Fibroblast of skin of abdomen (primary cell): Measurements from ENCODE around the gene HES3.

Source experiments
- DNase-seq: peaks from one replicate; pipeline ENCODE4 v3.0.0-alpha.2; 2013

Gene HES3

DNA sequence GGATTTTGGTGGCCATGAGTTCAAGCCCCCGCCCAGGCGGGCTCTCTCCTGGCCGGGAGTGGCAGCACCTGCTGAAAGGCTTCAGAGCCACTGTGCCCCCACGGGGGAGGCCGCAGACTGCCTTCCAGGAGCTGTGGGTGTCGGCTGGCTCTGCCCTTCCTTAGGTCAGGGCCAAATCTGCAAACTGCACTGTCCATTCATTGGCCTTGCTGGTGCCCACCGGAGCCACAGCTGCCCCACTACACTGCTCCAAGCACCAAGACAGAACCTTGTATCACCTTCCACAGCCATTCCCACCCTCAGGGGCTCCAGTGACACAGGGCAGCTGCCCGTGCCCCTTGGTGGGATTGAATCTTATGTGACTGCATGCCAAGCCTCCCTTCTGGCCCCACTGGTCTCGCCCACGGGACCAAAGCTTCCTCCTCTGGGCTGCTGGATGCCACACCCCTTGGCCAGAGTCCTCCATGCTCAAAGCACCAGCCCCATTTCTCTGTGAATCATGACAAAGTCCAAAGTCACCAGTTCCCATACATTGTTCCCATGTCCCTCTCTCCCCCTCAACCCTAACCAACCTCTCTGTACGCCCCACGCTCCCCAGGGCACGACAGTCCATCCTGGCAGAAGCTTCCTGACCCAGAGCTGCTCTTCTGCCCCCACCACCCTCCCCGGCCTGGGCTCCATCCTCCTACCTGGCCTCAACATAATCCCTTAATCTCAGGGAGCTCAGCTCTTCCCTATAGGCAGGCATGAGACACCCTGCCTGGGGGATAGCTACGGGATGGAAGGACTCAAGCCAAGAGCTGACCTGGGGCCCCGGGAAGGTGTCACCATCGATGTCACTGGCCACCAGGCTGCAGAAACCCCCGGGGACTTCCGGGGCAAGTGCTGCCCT is 37.8 kb downstream of the HES3 start:
- no peak for DNase-seq

DNA sequence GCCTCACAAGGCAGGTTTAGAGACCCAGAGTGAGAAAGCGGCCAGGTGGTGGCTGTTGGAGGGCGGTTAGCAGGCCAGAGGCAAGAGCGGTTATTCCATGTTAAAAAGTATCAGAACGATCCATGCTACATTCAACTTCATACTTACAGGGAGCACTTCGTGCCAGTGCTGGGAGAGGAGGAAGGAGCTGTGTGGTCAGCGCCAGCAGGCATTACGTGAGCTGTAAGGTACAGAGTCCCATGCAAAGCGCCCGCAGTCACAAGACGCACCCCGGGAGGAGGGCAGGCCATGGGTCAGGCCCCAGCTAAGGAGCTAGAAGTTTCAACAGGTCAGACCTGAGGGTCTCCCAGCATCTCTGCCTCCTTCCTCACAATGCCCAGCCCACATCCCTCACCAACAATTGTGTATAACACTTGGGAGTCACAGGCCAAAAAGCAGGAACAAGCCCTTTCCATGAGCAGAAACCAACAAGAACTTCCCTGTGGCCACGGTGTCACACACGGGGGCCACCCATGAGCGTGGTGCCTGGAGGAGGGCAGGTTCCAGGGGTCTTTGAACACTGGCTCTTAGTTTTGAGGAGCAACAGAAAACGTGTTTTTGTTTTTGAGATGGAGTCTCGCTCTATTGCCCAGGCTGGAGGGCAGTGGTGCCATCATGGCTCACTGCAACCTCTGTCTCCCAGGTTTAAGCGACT is 38.7 kb downstream of the HES3 start:
- no peak for DNase-seq

DNA sequence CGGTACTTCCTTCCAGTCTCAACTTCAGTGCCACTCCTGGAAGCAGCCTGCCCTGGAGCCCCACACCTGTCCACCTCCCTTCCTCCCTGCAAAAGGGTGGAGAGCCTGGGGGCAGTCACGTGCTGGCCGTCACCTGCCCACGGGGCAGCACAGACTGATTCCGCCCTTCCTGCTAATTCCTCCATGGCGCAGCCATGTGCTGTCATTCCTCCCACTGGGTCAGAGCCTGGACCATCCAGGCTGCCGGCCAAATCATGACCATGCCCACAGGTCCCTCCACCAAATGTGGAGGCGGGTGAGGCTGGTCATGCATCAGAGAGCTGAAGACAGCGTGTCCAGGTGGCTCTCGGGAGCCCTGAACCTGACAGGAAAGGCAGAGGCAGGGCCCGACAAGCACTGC is 41.4 kb downstream of the HES3 start:
- no peak for DNase-seq

DNA sequence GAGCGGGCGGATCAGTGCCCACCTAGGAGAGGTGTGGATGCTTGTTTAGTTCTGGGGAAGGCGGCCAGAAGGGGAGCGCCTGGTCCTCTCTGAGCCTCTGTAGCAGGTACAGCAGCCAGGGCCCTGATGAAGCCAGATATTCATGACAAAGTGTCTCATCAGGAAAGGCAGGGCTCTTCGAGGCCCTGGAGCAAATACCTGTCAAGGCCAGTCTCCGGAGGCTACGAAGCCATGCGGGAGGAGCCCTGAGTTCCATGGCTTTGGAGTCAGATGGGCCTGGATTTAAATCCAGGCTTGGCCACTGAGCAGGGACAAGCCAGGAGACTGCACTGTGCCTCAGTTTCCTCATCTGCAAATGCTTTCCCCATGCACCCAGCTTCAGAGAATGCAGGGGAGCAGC is 42.3 kb downstream of the HES3 start:
- DNase-seq = no peak

DNA sequence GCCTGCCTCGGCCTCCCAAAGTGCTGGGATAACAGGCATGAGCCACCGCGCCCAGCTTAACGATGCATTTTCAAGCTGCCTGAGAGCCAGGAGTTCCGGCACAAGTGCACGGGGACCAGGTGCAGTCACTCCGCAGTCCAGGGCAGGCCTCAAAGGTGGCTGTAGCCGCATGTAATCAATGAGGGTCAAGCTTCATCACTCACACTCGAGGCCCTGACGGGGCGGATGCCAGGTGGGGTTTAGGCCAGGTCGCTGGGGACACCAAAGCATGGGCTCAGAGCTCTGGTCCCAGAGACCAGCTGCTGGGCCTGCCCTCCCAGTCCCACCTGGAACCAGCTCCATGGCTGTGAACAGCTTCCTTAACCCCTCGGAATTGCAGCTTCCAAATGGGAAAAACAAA is 43.0 kb downstream of the HES3 start:
- no peak for DNase-seq

DNA sequence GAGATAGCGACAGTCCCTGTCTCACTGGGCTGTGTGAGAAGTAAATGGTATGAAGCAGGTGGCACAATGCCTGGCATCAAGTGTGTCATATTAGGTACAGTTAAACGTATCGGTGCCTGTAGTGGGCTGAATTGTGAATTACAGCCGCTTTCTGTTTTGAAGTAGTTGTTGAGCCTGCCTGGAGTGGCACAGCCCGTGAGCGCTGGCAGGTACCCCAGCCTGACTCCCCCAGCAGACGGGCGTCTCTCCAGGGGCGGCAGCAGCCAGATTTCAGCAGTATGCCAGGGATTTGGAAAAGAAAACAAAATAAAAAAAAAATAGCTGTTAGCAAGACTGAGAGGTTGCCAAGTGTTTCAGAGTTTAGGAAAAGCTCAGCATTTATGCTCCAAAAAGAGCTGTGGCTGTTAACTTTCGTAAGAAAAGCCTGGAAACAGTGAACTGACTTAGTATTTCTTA is 43.5 kb downstream of the HES3 start:
- DNase-seq = no peak

DNA sequence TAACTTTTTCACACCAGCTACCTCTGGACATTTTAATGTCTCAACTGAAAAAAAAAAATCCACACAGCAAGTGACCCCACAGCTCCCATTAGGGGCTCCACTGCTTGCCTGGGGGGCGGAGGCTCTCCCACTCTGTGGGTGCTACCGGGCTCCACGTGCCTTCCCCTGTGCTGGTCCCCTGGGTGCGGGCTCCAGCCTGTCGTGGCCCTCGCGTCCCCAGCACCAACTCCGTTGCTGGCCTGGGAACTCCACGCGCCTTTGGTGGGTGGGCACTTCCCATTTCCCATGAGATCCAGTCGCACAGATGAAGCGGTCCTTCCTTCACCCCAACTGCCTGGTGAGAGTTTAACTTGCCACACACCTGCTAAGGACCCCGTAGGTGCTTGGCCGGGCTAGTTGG is 44.0 kb downstream of the HES3 start:
- DNase-seq = no peak

DNA sequence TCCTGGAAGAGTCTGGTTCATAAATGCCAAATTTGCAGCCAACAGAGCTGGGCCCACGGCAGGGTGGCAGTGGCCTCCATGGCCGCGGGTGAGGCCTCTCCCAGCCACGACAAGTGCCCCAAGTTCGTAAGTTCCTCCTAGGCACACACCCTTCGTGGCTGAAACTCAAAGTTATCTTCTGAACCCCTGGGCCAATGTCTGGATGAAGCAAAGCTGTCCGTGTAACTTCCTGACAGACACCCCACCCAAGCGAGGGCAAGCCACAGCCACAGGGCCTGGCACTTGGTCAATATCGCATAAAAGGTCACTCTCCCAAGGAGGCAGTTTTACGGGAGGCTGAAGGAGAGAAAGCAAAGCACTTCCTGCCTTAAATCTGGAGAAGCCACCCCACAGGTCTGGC is 44.7 kb downstream of the HES3 start:
- no peak for DNase-seq

DNA sequence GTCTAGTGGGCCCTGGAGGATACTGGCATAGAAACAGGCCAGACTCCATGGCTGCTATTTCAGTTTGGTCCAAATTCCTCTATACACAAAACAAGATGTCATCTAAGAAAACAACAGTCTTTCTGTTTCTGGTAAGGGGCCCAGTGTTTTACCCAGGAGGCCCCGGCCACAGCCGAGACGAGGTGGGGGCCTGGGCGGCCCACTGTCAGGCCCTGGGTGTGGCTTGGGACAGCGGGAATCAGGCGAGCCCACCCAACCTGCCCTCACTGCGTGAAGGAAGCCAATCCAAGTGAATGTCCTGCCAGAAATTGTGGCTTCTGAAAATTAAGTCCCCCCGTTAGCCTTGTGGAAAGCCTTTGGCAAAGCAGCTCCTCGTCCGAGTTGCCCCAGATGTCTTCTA is 48.1 kb downstream of the HES3 start:
- no peak for DNase-seq

DNA sequence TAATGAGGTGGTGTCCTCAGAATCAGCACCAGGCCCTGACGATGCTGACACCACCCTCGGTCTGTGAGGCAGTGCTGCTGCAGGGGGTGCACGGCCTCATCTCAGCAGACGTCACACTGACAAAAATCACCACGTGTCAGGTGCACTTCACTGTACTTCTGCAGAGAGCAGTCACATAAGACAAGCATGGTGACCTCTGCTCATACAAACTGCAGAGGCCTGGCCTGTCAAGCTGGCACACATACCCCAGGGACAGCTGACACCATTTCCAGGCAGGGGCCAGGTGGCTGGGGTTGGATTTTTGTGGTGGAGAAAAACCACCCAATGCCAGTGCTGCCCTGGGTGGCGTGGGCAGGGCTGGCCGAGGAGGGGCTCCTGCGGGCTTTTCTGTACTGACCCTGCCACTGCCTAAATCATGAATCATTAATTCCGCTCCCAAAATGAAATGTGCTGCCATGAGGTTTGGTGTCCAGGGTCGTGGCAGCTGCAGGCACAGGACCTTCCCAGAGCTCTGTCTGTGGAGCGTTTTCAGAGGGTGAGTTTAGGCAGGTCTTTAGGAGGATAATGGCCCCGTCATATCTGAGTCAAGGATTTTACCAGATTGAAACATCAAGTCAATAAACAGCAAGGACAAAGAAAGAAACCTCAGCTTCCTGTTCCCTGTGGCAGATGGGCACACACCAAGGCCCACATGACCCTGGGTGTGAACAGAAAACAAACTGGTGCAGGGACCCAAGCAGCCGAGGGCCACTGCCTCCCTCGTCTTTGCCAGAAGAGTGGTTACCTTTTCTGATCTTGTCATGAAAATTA is 50.3 kb downstream of the HES3 start:
- no peak for DNase-seq

DNA sequence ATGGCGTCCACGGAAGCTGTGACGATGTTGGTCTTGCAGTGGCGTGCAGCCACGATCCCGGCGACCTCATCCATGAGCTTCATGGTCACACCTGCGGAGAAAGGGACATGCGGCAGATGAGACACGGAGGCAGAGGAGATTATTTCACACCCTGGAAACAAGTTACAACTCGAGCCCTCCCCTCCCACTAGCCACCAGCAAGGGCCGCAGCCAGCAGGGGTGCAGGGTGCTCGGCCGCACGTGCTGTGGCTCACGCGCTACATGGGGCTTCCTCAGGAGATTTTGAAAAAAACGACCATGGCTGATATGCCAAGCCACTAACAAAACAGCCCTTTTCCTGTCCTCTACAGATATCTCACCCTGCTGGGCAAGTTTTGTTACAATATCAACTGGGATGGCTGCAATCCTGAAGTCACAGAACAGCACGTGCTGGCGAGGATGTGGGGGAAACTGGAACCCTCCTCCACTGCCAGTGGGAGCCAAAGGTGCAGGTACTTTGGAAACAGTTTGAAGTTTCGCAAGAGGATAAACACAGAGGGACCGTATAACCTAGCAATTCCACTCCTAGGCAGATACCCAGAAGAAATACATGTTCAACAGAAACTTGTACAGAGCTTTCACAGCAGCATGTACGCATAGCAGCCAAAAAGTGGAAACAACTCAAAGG is 51.0 kb downstream of the HES3 start:
- no peak for DNase-seq
